Panc1 (cell line): ENCODE measurements around the gene CNOT3. TPM values are rescaled to one million over a fixed set of nuclear protein-coding genes. Genes with fewer than 3 reads are reported as not detected.
A peak's percentile ranks its signal among the peaks of the same experiment; 100 is the strongest.
"Not testable (repeated sequence)": the region's sequence is repeated elsewhere in the genome, so short reads cannot be mapped to it uniquely, and the experiment has no call there.

Experiments used
- ATAC-seq: fragments of 200-7000 bp; cut with Tn5 transposase; 2 replicates; pipeline ENCODE4 v1.9.1; 2020; ENCODE audit warnings: mild to moderate bottlenecking, moderate library complexity
- BruUV-seq: library from RNA; stranded (reverse); fragments of 400-500 nt; replicated peaks from 2 replicates; lab custom pipeline; 2021; lab: Mats Ljungman, UMichigan
- CTCF ChIA-PET: fragments of 300-600 bp; sonication (Branson Sonifier 250); formaldehyde crosslinking; loops from one replicate; lab custom pipeline; 2022; ENCODE audit warnings: antibody characterized with exemption; lab: Charles Lee
- POLR2A ChIA-PET: fragments of 300-600 bp; sonication (Branson Sonifier 250); formaldehyde crosslinking; loops from one replicate; lab custom pipeline; 2022; ENCODE audit warnings: antibody characterized with exemption; lab: Charles Lee
- DNase-seq: peaks from one replicate; pipeline ENCODE4 v3.0.0-alpha.2; 2010; ENCODE audit warnings: low read depth, low spot score
- H3K27ac ChIP-seq: 2 replicates; pipeline ENCODE4 v1.5.1; 2011; ENCODE audit warnings: mild to moderate bottlenecking, low read length, inconsistent platforms
- H3K27me3 ChIP-seq: fragments of 200-500 bp; sonication (Bioruptor generic); 2 replicates; pipeline ENCODE4 v1.6.0; 2014; ENCODE audit warnings: low read length, inconsistent platforms; ENCODE audit not compliant: control insufficient read depth, insufficient read depth
- H3K36me3 ChIP-seq: fragments of 200-500 bp; sonication (Bioruptor generic); 2 replicates; pipeline ENCODE4 v1.5.1; 2014; ENCODE audit warnings: inconsistent platforms, mild to moderate bottlenecking, low read length, moderate library complexity; ENCODE audit not compliant: control insufficient read depth, insufficient read depth
- H3K4me1 ChIP-seq: 2 replicates; pipeline ENCODE4 v1.5.1; 2011; ENCODE audit warnings: inconsistent platforms, mild to moderate bottlenecking, low read length, moderate library complexity; ENCODE audit not compliant: control insufficient read depth, insufficient read depth
- H3K4me3 ChIP-seq, 2 experiments: 2 replicates each; pipeline ENCODE4 v1.5.1; 2011 to 2012; ENCODE audit warnings: low read depth in 2 of 2, low read length in 2 of 2, mild to moderate bottlenecking in 2 of 2, inconsistent platforms in 1 of 2, moderate library complexity in 1 of 2
- H3K9me3 ChIP-seq: fragments of 200-500 bp; sonication (Bioruptor generic); 2 replicates; pipeline ENCODE4 v1.5.1; 2014; ENCODE audit warnings: low read depth, mild to moderate bottlenecking, inconsistent platforms, low read length, moderate library complexity; ENCODE audit not compliant: control insufficient read depth, insufficient read depth
- CTCF ChIP-seq: fragments of 450-650 bp; IDR thresholded peaks from 2 replicates; pipeline ENCODE4 v1.5.1; 2017; ENCODE audit warnings: mild to moderate bottlenecking
- POLR2AphosphoS5 ChIP-seq: IDR thresholded peaks from 2 replicates; pipeline ENCODE4 v1.6.1; 2012; ENCODE audit warnings: mild to moderate bottlenecking, low read depth, low read length, moderate library complexity
- SIN3A ChIP-seq: IDR thresholded peaks from 2 replicates; pipeline ENCODE4 v1.6.1; 2012; ENCODE audit warnings: low read depth, mild to moderate bottlenecking, low read length, moderate library complexity, borderline replicate concordance; ENCODE audit not compliant: insufficient read depth
- TCF7L2 ChIP-seq: IDR thresholded peaks from 2 replicates; pipeline ENCODE4 v1.6.1; 2011; ENCODE audit warnings: mild to moderate bottlenecking, low read depth, low read length, inconsistent platforms
- in situ Hi-C: cut with HindIII; loops from 2 replicates; pipeline ENCODE4 v1.10.0; 2016; ENCODE audit warnings: low sequenced_read_pairs, low pct_unique_long_range_greater_than_20kb
- intact Hi-C: fragments of 100-400 bp; cut with micrococcal nuclease; formaldehyde crosslinking; loops from one replicate; pipeline ENCODE4 v1.10.0; 2022; ENCODE audit not compliant: unreplicated experiment
- total RNA-seq: library from RNA; stranded (reverse); gene quantifications from one replicate; pipeline ENCODE4 v1.2.1, GENCODE V29; 2021; ENCODE audit not compliant: unreplicated experiment
- TF ChIP-seq, protein P1 (sequence below), 2 experiments: IDR thresholded peaks; 2 replicates each; pipeline ENCODE4 v1.6.1; 2011 to 2012; ENCODE audit warnings: low read depth in 2 of 2, control low read depth in 1 of 2, low read length in 1 of 2, mild to moderate bottlenecking in 1 of 2, moderate library complexity in 1 of 2; ENCODE audit not compliant: insufficient read depth in 1 of 2

Gene CNOT3
- total RNA-seq, 1 experiment from 2014 or later, result 111 TPM

- ChIA-PET POLR2A (interaction anchor here (0.5 to 0.7 kb wide), 3 partner anchors 48 to 236 kb away, joined by 3 to 7 read pairs (median 3); no protein-coding TSS in a partner anchor), CTCF (interaction anchor here (0.5 to 1.1 kb wide), 4 partner anchors 13 to 436 kb away, joined by 4 to 7 read pairs (median 4); partner anchors contain the start of gene TARM1)
- intact Hi-C loops (loop anchor here (5.0 kb wide), 1 partner anchor 63 kb away; no protein-coding TSS in a partner anchor), in situ Hi-C loops (no loop called here)
- peaks cover 14% of the 10 kb centered on the region for H3K4me1 ChIP-seq
- H3K36me3 ChIP-seq, result no peaks in the 10 kb centered on the region
- no peak for TF ChIP-seq SIN3A
- no peak for TF ChIP-seq TCF7L2
- TF ChIP-seq, protein P1, sequence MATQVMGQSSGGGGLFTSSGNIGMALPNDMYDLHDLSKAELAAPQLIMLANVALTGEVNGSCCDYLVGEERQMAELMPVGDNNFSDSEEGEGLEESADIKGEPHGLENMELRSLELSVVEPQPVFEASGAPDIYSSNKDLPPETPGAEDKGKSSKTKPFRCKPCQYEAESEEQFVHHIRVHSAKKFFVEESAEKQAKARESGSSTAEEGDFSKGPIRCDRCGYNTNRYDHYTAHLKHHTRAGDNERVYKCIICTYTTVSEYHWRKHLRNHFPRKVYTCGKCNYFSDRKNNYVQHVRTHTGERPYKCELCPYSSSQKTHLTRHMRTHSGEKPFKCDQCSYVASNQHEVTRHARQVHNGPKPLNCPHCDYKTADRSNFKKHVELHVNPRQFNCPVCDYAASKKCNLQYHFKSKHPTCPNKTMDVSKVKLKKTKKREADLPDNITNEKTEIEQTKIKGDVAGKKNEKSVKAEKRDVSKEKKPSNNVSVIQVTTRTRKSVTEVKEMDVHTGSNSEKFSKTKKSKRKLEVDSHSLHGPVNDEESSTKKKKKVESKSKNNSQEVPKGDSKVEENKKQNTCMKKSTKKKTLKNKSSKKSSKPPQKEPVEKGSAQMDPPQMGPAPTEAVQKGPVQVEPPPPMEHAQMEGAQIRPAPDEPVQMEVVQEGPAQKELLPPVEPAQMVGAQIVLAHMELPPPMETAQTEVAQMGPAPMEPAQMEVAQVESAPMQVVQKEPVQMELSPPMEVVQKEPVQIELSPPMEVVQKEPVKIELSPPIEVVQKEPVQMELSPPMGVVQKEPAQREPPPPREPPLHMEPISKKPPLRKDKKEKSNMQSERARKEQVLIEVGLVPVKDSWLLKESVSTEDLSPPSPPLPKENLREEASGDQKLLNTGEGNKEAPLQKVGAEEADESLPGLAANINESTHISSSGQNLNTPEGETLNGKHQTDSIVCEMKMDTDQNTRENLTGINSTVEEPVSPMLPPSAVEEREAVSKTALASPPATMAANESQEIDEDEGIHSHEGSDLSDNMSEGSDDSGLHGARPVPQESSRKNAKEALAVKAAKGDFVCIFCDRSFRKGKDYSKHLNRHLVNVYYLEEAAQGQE (IDR thresholded peaks at IDR 0.05; ENCODE audit: insufficient read depth in 1 of 2, low read depth in 2 of 2, low read length in 1 of 2), result no peak
- no peak for TF ChIP-seq POLR2AphosphoS5
- TF ChIP-seq CTCF, result no peak
- no peaks in the 10 kb centered on the region for H3K27me3 ChIP-seq
- no TSS peak for BruUV-seq
- ATAC-seq (peak; percentile 3; the same call in 1 of the 2 replicates), DNase-seq (no peak)
- H3K9me3 ChIP-seq, result peaks cover 4% of the 10 kb centered on the region; the same call in 1 of the 2 replicates
- H3K4me3 ChIP-seq, result peak overlapping the region; percentile 45 to 74
- peak overlapping the region; percentile 89 for H3K27ac ChIP-seq
Observed at GRCh38 chr19:54095136-54095858, 42.3 kb upstream of the CNOT3 start.

DNA sequence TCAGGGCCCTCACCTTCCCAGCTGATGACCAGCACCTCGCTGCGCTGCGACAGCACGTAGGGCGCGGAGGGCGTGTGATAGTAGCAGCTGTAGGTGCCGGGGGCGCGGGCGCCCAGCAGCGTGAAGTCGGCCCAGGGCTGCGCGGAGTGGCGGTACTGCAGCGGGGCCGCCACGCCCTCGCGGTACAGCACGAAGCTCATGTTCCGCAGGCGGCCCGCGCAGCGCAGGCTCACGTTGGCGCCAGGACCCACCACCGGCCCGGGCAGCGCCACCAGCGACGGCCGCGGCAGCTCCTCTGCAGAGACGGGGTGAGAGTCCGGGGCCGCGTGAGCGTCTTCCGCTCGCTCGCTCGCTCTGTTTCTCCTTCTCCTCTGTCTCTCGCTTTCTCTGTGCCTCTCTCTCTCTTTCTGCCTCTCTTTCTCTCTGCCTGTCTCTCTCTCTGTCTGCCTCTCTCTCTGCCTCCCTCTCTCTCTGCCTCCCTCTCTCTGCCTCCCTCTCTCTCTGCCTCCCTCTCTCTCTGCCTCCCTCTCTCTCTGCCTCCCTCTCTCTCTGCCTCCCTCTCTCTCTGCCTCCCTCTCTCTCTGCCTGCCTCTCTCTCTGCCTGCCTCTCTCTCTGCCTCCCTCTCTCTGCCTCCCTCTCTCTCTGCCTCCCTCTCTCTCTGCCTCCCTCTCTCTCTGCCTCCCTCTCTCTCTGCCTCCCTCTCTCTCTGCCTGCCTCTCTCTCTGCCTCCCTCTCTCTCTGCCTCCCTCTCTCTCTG is 41.5 kb upstream of the CNOT3 start:
- in situ Hi-C loops, H3K9me3 ChIP-seq, H3K27me3 ChIP-seq, H3K36me3 ChIP-seq, DNase-seq: not testable (repeated sequence)
- ChIA-PET CTCF (interaction anchor here (0.5 to 1.1 kb wide), 3 partner anchors 14 to 269 kb away, joined by 4 to 7 read pairs (median 4); partner anchors contain the start of gene TARM1), POLR2A (interaction anchor here (0.6 to 0.7 kb wide), 2 partner anchors 48 to 208 kb away, joined by 3 read pairs; no protein-coding TSS in a partner anchor)
- intact Hi-C loops, result loop anchor here (5.0 kb wide), 1 partner anchor 64 kb away; no protein-coding TSS in a partner anchor
- TF ChIP-seq SIN3A (peak; percentile 63; the same call in 1 of the 2 replicates), POLR2AphosphoS5 (peak; percentile 35; the same call in 1 of the 2 replicates)
- BruUV-seq, result TSS peak; percentile 92
- peak overlapping the region; percentile 45 to 74 for H3K4me3 ChIP-seq
- H3K4me1 ChIP-seq, result peaks cover 16% of the 10 kb centered on the region
- ATAC-seq, result peak; percentile 79
- H3K27ac ChIP-seq, result peak overlapping the region; percentile 89
